Measurements from ENCODE around the gene AHCYL2.
"Not testable (repeated sequence)": the region's sequence is repeated elsewhere in the genome, so short reads cannot be mapped to it uniquely, and the experiment has no call there.

Gene AHCYL2

GRCh38 chr7:129245533-129245932 lies 20.7 kb downstream of the AHCYL2 start:
- DNase-seq, result no peak

DNA sequence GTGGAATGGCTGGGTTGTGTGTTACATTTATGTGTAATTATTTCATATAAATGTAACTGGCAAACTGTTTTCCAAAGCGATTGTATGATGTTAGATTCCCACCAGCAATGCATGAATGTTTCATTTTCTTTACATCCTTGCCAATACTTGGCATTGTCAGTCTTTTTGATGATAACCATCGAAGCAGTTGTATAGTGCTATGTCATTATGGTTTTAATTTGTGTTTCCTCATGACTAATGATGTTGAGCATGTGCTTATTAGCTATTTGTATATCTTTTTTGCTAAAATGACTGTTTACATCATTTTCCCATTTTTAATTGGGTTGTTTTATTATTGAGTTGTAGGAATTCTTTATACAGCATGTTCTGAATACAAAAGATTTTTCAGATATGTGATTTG lies 22.3 kb downstream of the AHCYL2 start:
- peak; percentile 55 for DNase-seq

DNA sequence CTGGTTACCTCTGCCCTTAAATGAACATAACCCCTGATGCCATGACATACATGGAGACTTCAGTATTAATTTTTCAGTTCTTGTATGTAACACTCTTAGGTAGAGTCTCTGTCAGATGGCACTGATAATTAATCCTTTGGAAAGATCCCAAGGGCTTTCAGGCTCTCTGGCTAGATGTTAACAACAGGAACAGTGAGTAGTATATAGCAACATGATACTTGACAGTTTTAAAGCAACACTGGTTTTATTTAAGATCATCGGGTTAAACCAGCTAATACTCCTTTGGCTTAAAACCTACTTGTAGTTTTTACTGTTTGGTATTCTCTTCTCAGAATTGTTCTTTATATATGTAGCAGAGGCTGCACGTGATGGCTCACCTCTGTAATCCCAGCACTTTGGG lies 27.3 kb downstream of the AHCYL2 start:
- no peak for DNase-seq

DNA sequence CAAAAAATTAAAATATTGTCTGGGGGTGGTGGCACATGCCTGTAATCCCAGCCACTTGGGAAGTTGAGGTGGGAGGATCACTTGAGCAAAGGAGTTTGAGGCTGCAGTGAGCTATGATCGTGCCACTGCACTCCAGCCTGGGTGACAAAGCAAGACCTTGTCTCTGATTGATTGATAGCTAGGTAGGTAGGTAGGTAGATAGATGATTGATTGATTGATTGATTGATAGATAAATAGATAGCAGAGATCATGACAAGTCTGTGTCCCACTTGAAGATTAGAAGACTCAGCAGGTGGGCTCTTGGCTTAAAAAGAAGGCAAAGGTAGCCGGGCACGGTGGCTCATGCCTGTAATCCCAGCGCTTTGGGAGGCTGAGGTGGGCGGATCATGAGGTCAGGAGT lies 27.8 kb downstream of the AHCYL2 start:
- not testable (repeated sequence) for DNase-seq

GRCh38 chr7:129255800-129256199 lies 31.0 kb downstream of the AHCYL2 start:
- DNase-seq, result no peak

- DNase-seq, result no peak
These were observed 31.4 kb downstream of the AHCYL2 start for GRCh38 chr7:129256221-129256620.

- DNase-seq, result peak; percentile 61
These were observed 32.3 kb downstream of the AHCYL2 start for GRCh38 chr7:129257168-129257567.

DNA sequence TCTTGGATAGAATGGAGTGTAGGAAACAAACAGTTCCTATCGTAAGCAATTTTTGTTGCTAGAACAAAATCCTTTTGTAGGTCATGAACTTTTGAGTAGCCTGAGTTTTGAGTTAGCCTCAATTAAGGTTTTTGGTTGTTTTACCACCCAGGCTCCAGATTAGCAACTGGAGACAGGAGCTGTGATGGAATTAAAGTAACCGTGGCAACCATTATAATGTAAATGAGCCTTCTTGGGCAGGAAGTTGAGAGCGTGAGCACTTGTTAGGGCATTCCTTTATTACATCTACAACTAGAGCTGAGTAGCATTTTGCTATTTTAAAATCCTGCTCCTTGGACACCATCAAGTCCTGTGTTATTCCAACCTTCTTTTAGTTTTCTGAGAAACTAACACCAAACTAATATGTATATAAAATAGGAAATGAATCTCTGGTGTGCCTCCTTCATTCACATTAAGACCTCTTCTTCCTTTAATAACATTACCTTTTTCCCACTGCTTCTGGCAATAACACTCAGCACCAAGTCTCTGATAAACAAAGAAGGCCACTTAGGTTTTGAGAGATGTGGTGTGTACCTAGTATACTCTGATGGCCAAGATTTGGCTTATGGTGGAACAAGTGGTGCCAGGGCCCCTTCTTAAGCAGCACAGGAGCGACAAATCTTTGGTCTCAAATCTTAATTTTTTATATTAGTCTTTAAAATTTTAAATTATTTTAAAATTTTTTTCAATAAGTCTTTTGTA lies 34.0 kb downstream of the AHCYL2 start:
- DNase-seq, result peak; percentile 13

GRCh38 chr7:129262324-129262723 lies 37.5 kb downstream of the AHCYL2 start:
- DNase-seq, result peak; percentile 50

GRCh38 chr7:129263168-129263567 lies 38.3 kb downstream of the AHCYL2 start:
- peak; percentile 13 for DNase-seq

DNA sequence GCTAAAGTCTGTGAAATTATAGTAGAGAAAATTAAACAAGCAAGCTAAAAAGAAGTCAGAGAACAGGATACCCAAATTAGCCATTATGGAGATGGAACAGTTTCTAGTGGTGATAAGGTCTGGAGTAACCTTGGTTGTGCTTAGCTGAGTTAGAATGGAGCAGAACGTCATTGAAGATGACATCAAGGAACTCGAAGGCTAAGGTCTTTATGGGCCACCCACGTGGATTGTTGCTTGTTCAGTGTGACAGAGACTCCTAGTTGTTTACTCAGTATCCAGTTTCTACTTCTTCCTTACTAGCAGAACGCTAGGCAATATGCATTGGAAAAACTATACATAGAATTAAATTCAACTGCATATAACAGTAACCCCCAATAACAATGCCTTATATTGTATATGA lies 39.7 kb downstream of the AHCYL2 start:
- no peak for DNase-seq

GRCh38 chr7:129265328-129265727 lies 40.5 kb downstream of the AHCYL2 start:
- DNase-seq, result no peak

GRCh38 chr7:129266181-129266580 lies 41.4 kb downstream of the AHCYL2 start:
- DNase-seq, result no peak

GRCh38 chr7:129270077-129270476 lies 45.2 kb downstream of the AHCYL2 start:
- DNase-seq, result no peak

- DNase-seq, result peak; percentile 94
These were observed 46.9 kb downstream of the AHCYL2 start for GRCh38 chr7:129271500-129272355.

DNA sequence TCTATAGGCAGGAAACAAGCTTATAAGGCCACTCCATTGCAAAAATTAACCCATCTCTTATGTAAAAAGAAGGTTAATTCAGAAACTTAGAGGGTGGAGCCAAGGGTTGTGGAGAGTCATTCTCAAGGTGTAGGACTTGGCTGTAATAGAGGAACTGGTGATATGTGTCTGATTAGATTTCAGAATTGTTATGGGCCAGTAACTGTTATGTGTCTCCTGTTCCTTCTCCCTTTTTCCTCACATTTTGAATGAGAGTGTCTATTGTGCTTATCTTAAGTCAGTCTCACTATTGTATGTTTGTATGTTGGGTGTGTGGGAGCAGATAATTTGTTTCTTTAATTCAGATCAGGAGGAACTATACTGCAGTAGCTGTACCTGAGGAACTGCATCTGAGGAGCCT lies 49.1 kb downstream of the AHCYL2 start:
- DNase-seq, result no peak

DNA sequence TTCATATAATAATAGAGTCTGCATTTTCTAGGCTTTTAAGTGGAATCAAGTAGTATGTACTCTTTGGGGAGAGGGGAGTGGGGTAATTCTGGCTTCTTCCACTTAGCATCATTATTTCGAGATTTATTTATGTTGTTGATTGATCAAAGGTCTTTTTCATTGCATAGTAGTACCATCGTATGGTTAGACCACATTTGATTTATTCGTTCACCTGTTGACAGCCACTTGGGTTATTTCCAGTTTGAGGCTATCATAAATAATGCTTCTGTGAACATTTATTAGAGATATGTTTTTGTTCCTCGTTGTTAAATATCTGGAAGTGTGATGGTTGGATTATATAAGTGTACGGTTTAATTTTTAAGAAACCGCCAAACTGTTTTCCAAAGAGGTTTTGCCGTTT lies 52.8 kb downstream of the AHCYL2 start:
- no peak for DNase-seq

DNA sequence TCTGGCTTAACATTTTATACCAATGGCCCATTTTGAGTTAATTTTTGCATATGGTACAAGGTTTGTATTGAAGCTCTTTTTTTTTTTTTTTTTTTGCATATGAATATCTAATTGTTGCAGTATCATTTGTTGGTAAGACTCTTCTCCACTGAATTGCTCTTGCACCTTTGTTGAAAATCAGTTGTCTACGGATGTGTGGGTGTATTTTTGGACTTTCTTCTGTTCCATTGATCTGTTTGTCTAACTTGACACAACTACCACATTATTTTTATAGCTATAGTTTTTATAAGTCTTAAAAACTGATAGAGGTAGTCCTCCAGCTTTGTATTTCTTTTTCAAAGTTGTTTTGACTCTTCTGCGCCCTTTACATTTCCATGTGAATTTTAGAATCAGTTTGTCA lies 53.9 kb downstream of the AHCYL2 start:
- no peak for DNase-seq

GRCh38 chr7:129279757-129280156 lies 54.9 kb downstream of the AHCYL2 start:
- DNase-seq, result no peak

- DNase-seq, result no peak
These were observed 56.3 kb downstream of the AHCYL2 start for GRCh38 chr7:129281163-129281562.

- no peak for DNase-seq
These were observed 58.0 kb downstream of the AHCYL2 start for GRCh38 chr7:129282865-129283264.

DNA sequence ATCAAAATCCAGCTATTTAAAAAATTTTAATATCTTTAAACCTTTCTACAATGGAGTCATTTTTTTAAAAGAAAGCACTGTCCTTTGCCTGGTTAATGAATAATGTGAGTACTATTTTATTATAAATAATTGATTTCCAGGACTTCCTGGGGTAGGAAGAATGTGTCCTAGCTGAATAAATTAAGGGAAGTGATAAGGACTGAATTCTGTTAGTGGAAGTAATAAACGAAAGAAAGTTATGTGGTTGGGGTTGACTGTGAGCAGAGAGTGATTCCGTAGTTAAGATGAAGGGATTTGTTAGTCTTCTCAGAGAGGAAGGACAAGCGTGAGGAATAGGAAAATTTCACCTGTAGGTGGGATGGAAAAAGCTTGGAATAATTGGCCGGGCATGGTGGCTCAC lies 59.1 kb downstream of the AHCYL2 start:
- DNase-seq, result no peak

DNA sequence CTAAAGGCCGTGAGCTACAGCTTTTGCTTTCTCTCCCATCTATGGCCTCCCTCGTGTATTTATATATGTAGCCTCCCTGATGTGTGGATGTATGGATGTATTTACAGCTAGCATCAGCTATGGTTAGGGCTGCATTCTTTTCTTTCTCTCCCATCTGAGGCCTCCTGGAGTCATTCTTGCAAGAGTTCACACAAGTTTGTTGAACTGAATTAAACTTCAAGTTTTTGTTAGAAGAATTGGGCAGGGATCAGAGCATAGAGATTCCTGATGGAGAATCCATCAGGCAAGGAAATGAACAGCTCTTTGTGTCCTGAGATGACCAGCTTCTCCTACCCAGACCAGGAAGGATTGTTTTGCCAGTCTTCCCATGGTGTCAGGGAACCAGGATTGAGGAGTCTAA lies 60.3 kb downstream of the AHCYL2 start:
- no peak for DNase-seq

GRCh38 chr7:129292861-129293260 lies 68.0 kb downstream of the AHCYL2 start:
- DNase-seq, result no peak

All from hematopoietic multipotent progenitor cell treated with erythropoietin and hydrocortisone succinate and interleukin-3 and kit ligand, for 4 days (in vitro differentiated cells).